ENCODE measurements around the gene TRIM39.

- TF ChIP-seq POLR2A (IDR thresholded peaks at IDR 0.05) (no peak), CTCF (IDR thresholded peaks at IDR 0.05) (no peak)
Observed at GRCh38 chr6:30325873-30326525, 728 bp upstream of the TRIM39 start.
